Nephron (organoid): ENCODE results near the gene LPP.

Experiments used
- H3K27ac Mint-ChIP-seq, 3 experiments: 2 replicates each; pipeline ENCODE4 v1.8.0; 2020; ENCODE audit warnings: mixed read lengths in 3 of 3, mild to moderate bottlenecking in 2 of 3, moderate library complexity in 1 of 3
- H3K27me3 Mint-ChIP-seq: 2 replicates; pipeline ENCODE4 v1.8.0; 2021; ENCODE audit warnings: low read depth, mild to moderate bottlenecking, moderate library complexity, mixed read lengths
- H3K36me3 Mint-ChIP-seq: 2 replicates; pipeline ENCODE4 v1.8.0; 2020; ENCODE audit warnings: low read depth, mixed read lengths
- H3K4me1 Mint-ChIP-seq: 2 replicates; pipeline ENCODE4 v1.8.0; 2020; ENCODE audit warnings: mixed read lengths
- H3K4me3 Mint-ChIP-seq, 3 experiments: 2 replicates each; pipeline ENCODE4 v1.8.0; 2020; ENCODE audit warnings: mild to moderate bottlenecking in 3 of 3, mixed read lengths in 3 of 3, moderate library complexity in 2 of 3
- H3K9me3 Mint-ChIP-seq: 2 replicates; pipeline ENCODE4 v1.8.0; 2020; ENCODE audit warnings: mixed read lengths
- CTCF ChIP-seq, 3 experiments: fragments of 200-600 bp; sonication (generic); IDR thresholded peaks; one replicate each; pipeline ENCODE4 v1.5.0; 2021; ENCODE audit warnings: antibody characterized with exemption in 3 of 3; ENCODE audit not compliant: unreplicated experiment in 3 of 3

Gene LPP

GRCh38 chr3:188722963-188723362, 569.0 kb downstream of the LPP start:
- Mint-ChIP-seq H3K4me3 (no peak overlapping the region), H3K36me3 (no peaks in the 10 kb centered on the region), H3K27me3 (no peaks in the 10 kb centered on the region), H3K9me3 (no peaks in the 10 kb centered on the region), H3K4me1 (no peaks in the 10 kb centered on the region), H3K27ac (no peak overlapping the region)
- no peak for TF ChIP-seq CTCF (IDR thresholded peaks at IDR 0.05; ENCODE audit: unreplicated experiment in 3 of 3)

- Mint-ChIP-seq H3K9me3 (no peaks in the 10 kb centered on the region), H3K4me1 (no peaks in the 10 kb centered on the region), H3K27ac (no peak overlapping the region), H3K36me3 (peaks cover 5% of the 10 kb centered on the region), H3K4me3 (no peak overlapping the region), H3K27me3 (no peaks in the 10 kb centered on the region)
- TF ChIP-seq CTCF (IDR thresholded peaks at IDR 0.05; ENCODE audit: unreplicated experiment in 3 of 3), result no peak
These were observed 573.1 kb downstream of the LPP start for GRCh38 chr3:188727052-188727451.

- H3K36me3 Mint-ChIP-seq, result peaks cover 5% of the 10 kb centered on the region
- no peak for TF ChIP-seq CTCF (IDR thresholded peaks at IDR 0.05; ENCODE audit: unreplicated experiment in 3 of 3)
- H3K9me3 Mint-ChIP-seq, result no peaks in the 10 kb centered on the region
- peaks cover 2% of the 10 kb centered on the region for H3K4me1 Mint-ChIP-seq
- no peak overlapping the region for H3K4me3 Mint-ChIP-seq
- H3K27me3 Mint-ChIP-seq, result no peaks in the 10 kb centered on the region
- H3K27ac Mint-ChIP-seq, result no peak overlapping the region
These were observed 574.5 kb downstream of the LPP start for GRCh38 chr3:188728371-188728896.

DNA sequence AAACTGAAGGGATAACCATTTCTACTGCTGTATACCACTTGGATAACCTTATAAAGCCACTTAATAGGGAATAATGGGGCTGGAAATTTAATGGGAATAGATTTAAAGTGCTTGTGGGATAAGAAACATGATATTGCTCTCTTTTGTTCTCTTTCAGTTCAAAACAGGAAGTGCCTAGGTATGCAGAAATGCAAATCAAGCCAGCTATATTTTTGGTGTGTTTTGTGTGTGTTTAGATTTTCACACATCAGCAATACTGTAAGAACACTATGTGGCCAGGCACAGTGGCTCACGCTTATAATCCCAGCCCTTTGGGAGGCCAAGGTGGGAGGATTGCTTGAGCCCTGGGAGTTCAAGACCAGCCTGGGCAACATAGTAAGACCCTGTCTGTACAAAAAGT, 575.5 kb downstream of the LPP start:
- peaks cover 10% of the 10 kb centered on the region for H3K4me1 Mint-ChIP-seq
- no peaks in the 10 kb centered on the region for H3K9me3 Mint-ChIP-seq
- H3K27me3 Mint-ChIP-seq, result no peaks in the 10 kb centered on the region
- no peak overlapping the region for H3K27ac Mint-ChIP-seq
- H3K36me3 Mint-ChIP-seq, result peaks cover 5% of the 10 kb centered on the region
- no peak overlapping the region for H3K4me3 Mint-ChIP-seq
- TF ChIP-seq CTCF (IDR thresholded peaks at IDR 0.05; ENCODE audit: unreplicated experiment in 3 of 3), result no peak

DNA sequence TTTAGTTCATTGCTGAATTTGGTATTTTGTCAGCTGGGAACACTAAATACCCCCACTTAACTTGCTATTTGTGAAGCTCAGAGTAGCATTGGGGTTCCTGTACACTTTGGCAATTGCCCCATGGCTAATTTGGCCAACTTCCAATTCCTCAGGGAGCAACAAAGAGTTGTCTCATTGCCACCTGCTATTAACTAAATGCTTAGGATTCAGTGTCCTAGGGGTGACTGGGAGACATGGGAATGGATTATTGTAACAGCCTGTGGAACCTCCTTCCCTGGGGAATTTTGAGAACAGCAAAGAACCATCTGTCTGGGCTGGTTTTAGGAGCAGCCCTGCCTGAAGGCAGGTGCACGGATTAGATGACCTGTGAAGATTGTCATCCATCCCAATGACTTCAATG, 580.4 kb downstream of the LPP start:
- Mint-ChIP-seq H3K36me3 (no peaks in the 10 kb centered on the region), H3K4me3 (no peak overlapping the region), H3K9me3 (no peaks in the 10 kb centered on the region), H3K27ac (peak overlapping the region in 1 of 3 experiments; percentile 27), H3K27me3 (no peaks in the 10 kb centered on the region), H3K4me1 (peaks cover 21% of the 10 kb centered on the region)
- TF ChIP-seq CTCF (IDR thresholded peaks at IDR 0.05; ENCODE audit: unreplicated experiment in 3 of 3), result no peak

GRCh38 chr3:188739511-188739910, 585.6 kb downstream of the LPP start:
- peaks cover 39% of the 10 kb centered on the region for H3K4me1 Mint-ChIP-seq
- no peak overlapping the region for H3K27ac Mint-ChIP-seq
- no peaks in the 10 kb centered on the region for H3K27me3 Mint-ChIP-seq
- no peak overlapping the region for H3K4me3 Mint-ChIP-seq
- no peaks in the 10 kb centered on the region for H3K9me3 Mint-ChIP-seq
- no peaks in the 10 kb centered on the region for H3K36me3 Mint-ChIP-seq
- TF ChIP-seq CTCF (IDR thresholded peaks at IDR 0.05; ENCODE audit: unreplicated experiment in 3 of 3), result no peak
